ENCODE results near the gene KIF3B.
"Not testable (repeated sequence)": the region's sequence is repeated elsewhere in the genome, so short reads cannot be mapped to it uniquely, and the experiment has no call there.

Gene KIF3B

DNA sequence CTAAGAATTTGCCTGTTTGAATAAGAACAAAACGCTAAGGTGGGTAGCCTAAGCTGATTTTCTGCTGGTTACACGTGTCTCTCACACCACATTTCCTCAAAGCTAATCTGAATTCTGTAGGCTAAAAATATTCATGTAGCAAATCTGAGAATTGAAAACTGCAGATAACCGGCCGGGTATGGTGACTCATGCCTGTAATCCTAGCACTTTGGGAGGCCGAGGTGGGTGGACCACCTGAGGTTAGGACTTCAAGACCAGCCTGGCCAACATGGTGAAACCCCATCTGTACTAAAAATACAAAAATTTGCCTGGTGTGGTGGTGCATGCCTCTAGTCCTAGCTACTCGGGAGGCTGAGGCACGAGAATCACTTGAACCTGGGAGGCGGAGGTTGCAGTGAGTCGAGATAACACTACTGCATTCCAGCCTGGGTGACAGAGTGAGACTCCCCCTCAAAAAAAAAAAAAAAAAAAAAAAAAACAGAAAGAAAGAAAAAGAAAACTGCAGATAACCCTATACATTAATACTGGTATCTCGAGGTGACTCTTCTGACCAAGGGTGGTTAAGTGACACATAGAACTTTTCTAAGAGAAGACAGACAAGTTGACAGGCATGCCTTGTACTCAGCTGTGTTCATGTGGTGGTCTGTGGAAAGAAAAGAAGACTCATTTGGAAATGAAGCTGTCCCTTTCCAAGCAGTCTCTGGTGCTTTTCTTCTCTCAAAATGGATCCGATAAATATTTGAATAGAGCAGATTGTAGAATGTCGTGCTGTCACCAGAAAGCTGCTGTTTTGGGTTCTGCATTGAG, 55.9 kb downstream of the KIF3B start:
- DNase-seq: no peak

DNA sequence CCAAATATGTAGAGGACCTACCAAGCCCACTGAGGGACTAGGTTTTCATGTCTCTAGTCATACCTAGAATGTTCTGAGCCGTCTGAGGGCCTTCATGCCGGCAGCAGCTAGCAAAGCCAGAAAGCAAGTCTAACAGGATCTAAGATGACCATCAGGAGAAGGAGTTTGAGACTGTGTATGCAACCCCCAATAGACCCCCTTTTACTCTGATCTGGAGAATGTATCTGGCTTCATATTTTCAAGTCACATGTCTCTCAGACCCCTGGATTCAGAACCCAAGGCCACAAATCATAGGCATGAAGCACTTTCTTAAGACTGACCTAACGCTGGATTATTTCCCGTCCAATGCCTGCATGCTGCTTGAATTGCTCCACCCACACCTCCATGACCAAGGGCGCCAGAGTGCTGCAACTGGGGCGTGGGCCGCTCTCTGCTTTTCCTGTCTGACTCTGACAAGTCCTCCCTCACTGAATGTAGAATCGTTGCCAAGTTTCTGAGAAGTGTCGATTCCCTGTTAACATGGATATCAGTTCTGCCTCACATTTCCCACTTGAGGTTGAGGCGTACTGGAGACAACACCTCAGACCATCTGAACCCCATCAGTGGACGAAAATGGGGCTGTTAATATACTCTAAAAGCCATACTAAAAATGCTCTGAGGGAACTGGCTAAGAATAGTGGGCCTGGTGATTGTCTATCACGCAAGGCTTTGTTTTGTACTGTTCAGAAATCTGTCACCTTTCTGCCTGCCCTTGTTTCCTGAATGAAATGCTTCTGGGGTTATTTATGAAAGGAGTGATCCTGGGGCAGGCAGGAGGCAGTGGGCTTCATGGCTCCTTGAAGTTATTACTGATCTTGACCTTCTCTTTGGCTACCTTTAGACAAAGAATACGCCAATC, 56.8 kb downstream of the KIF3B start:
- DNase-seq: no peak

DNA sequence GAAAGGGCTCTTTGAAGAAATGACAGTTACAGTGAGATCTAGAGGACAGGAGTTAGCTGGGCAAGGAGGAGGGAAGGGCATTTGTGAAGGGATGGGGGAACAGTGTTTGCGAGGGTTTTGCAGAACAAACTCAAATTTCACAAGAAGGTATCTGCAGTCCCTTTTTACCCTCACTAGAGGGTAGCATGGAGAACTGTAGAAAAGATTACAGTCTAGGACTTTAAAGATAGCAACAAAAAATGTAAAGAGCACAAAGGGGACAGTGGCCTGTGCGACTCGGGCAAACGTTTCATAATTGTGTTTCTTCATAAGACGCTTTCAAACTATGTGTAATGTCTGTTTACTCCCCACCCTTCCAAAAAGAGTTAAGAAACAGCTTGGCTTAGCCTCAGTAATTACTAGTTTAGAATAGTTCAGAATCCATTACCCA, 59.5 kb downstream of the KIF3B start:
- no peak for DNase-seq

- DNase-seq: no peak
These were observed 60.6 kb downstream of the KIF3B start for GRCh38 chr20:32337937-32338661.

GRCh38 chr20:32338665-32339064, 61.2 kb downstream of the KIF3B start:
- no peak for DNase-seq

DNA sequence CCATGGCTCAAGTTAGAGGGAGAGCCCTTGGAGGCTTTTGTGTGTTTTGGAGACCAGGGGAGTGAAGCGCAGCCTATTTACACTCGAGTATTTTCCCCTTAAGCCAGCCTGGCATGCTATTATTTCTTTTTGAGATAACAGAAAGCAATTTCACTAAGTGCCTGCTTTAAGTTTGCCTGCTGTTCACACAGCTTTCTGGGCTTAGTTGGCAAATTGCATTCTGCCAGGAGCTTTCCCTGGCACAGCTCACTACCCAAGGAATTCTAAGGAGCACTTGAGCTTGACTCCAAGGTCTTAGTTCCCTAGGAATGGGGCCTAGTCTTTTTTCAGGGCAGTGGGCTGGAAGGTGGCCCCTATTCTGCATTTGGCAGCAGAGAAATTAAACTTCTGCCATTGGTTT, 61.7 kb downstream of the KIF3B start:
- DNase-seq: no peak

GRCh38 chr20:32341053-32341452, 63.6 kb downstream of the KIF3B start:
- not testable (repeated sequence) for DNase-seq

DNA sequence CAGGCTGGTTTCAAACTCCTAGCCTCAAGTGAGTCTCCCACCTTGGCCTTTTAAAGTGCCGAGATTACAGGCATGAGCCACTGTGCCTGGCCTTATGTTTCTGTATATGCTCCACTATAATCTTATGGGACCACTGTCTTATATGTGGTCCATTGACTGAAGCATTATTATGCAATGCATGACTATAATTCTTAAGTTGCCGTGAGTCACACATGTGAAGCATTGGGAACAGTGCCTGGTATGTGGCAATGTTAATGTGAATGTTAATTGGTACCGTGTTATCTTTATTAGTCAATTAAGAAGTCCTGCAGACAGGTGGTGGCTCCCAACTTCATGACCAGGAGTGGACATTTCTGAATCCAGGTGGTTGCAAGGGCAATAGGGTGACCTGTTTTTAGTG, 66.0 kb downstream of the KIF3B start:
- no peak for DNase-seq

GRCh38 chr20:32344835-32345506, 67.5 kb downstream of the KIF3B start:
- no peak for DNase-seq

DNA sequence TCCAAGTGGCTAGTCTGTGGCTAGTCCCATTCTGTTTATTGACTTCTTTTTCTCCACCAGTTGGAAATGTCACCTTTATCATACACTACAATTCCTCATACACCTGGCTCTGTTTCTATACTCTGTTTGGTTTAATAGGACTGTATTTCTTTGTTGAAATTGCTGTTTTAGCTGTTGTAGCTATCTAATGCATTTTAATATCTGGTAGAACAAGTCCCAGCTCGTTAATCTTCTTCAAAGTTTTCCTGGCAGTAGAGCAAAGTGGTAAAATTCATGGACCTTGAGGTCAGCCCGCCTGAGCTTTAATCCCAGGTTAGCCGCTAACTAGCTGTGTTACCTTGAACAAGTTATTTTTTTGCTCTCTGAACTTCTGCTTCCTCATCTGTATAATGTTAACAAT, 70.8 kb downstream of the KIF3B start:
- DNase-seq: no peak

DNA sequence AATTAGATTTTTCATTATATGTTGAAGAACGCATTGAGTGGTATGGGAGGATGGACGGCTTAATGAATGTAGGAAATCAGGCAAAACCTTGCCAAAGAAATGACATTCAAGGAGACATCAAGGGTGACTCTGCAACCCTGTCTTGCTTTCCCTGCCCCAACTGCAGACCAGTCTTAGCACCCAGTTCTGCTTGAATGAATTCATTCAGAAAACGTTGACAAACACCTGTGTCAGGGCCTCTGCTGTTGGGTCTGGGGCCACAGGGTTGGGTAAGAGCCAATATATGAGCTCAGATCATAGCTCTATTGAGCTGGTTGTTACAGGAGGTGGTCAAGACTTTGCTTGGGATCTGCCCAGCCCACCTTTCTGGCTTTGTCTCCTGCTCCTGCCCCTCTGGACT, 73.0 kb downstream of the KIF3B start:
- DNase-seq: no peak

DNA sequence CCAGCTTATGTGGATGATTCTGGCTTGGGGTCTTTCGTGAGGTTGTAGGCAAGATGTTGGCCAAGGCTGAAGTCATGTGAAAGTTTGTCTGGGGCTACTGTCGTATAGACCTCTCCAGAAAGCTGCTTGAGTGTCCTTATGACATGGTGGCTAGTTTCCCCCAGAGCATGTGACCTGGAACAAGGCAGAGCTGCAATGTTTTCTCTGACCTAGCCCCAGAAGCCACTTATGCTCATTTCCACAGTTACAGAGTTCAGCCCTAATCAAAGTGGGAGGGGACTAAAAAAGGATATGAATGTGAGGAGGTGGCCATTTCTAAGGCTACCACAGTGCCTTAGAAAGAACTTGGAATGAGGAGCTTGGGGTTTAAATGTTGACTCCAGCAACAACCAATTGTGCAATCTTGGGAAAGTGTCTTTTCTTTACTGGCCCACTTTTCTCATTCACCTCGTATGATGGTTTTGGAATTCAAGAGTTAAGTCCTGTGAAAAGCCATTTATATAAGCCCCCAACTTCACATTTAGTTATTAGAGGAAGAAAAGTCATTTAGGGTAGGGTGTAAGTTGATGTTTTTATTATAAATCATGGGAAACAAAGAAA, 74.8 kb downstream of the KIF3B start:
- DNase-seq: no peak

DNA sequence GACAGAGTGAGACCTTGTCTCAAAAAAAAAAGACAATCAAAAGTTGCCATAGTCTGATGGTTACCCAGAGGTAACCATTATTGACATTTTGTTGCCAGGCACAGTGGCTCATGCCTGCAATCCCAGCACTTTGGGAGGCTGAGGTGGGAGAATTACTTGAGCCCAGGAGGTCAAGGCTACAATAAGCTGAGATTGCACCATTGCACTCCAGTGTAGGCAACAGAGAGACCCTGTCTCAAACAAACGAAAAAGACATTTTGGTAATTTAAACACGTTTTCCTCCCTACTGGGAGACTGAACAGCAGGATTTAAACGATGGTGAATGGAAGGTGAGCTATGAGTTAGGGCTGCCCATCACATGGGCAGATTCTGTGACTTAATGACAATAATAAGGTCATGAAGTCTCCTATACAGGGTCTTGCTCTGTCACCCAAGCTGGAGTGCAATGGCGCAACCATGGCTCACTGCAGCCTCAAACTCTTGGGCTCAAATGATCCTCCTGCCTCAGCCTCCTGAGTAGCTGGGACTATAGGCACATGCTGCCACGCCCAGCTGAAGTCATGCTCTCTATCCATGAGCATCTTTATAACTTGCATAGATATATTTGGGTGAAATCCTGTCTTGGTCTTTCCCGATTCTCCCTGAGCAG, 76.5 kb downstream of the KIF3B start:
- DNase-seq: no peak

DNA sequence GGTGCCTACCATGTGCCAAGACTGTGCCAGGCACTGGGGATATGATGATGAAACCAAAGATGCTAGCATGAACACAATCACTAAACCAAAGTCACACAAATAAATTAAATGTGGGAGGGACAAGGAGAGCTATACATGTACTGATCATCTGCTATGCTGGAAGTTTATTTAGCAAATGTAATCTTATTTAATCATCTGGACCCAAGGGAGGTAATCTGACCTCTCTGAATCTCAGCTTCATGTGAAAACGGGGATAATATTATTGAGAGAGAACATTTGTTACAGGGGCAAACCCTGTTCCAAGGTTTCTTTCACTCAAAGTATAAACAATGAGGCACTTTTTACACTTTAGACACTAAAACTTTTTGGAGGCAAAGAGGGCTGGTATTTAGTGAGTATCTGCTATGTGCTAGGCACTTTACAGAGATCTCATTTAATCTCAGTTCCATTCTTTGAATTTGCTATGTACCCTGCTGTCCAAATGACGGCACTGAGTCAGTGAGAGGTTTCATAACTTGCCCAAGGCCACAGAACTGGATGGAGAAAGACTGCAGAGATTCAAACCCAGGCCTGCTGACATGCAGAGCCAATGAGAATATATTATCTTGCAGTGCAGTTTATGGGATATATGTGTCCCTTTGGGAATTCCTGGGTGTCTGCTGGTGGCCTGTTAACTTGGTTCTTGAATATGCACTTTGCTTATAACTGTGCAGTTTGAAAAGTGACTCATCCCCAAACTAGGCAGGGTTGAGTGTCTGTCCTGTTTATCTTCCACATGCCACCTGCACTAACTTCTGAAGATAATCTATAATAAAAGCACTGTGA, 77.4 kb downstream of the KIF3B start:
- DNase-seq: no peak

DNA sequence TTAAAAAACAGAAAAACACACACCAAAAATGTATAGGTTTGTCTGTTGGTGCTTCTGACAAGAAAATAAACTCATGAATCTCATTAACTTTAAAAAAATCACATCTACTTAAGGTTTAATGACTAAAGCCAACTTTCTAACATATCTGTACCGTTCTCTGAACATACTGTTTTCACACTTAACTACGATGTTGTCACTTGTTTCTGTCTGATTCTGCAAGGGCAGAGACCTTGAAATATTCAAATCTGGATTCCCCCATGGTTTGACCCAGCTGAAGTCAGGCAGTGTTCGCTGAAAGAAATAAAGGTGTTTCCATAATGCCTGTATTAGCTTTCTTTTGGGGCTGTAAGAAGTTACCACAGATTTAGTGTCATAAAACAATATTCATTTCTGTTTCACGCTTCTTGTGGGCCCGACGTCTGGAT, 78.0 kb downstream of the KIF3B start:
- DNase-seq: no peak

DNA sequence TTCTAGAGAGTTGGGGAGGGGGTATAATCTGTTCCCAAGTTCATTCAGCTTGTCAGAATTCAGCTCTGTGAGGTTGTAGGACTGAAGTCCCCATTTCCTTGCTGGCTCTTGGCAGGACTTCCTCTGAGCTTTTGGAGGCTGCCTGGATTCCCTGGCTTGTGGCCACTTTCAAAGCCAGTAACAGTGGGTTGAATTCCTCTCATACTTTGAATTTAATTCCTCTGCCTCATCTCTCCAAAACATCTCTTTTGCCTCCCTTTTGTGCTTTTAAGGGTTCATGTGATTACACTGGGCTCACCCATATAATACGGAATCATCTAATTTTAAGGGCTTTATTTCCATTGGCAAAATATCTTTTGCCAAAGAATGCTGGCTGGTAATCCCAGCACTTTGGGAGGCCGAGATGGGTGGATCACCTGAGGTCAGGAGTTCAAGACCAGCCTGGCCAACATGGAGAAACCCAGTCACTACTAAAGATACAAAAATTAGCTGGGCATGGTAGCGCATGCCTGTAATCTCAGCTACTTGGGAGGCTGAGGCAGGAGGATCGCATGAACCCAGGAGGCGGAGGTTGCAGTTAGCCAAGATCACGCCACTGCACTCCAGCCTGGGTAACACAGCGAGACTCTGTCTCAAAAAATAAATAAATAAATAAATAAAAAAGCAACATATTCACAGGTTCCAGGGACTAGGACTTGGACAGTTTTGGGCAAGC, 78.6 kb downstream of the KIF3B start:
- DNase-seq: not testable (repeated sequence)

- no peak for DNase-seq
These were observed 79.3 kb downstream of the KIF3B start for GRCh38 chr20:32356622-32357374.

- no peak for DNase-seq
These were observed 80.0 kb downstream of the KIF3B start for GRCh38 chr20:32357375-32357868.
